Endodermal cell (in vitro differentiated cells): Measurements from ENCODE around the gene INTU. TPM values are rescaled to one million over a fixed set of nuclear protein-coding genes. Genes with fewer than 3 reads are reported as not detected.

Experiments
- DNase-seq: peaks from one replicate; pipeline ENCODE4 v3.0.0-alpha.2; 2017
- H3K27ac ChIP-seq: 2 replicates; pipeline ENCODE4 v1.5.1; 2013; ENCODE audit warnings: mild to moderate bottlenecking, low read depth, low read length, moderate library complexity
- H3K27me3 ChIP-seq: 2 replicates; pipeline ENCODE4 v1.6.1; 2013; ENCODE audit warnings: mild to moderate bottlenecking, low read length, moderate library complexity; ENCODE audit not compliant: insufficient read depth, control insufficient read depth, poor library complexity, severe bottlenecking
- H3K36me3 ChIP-seq: 2 replicates; pipeline ENCODE4 v1.7.0; 2013; ENCODE audit warnings: mild to moderate bottlenecking, low read length, moderate library complexity; ENCODE audit not compliant: control insufficient read depth, insufficient read depth
- H3K4me1 ChIP-seq: one replicate; pipeline ENCODE4 v1.7.0; 2013; ENCODE audit warnings: low read length; ENCODE audit not compliant: control insufficient read depth, insufficient read depth
- H3K4me3 ChIP-seq: 2 replicates; pipeline ENCODE4 v1.5.1; 2013; ENCODE audit warnings: mild to moderate bottlenecking, low read length, moderate library complexity
- H3K9ac ChIP-seq: 2 replicates; pipeline ENCODE4 v1.6.1; 2013; ENCODE audit warnings: mild to moderate bottlenecking, low read length, moderate library complexity; ENCODE audit not compliant: poor library complexity, severe bottlenecking; ENCODE audit errors: extremely low read depth
- H3K9me3 ChIP-seq: 2 replicates; pipeline ENCODE4 v1.6.1; 2013; ENCODE audit warnings: mild to moderate bottlenecking, low read length, moderate library complexity; ENCODE audit not compliant: control insufficient read depth
- H3K27ac Mint-ChIP-seq: 2 replicates; pipeline ENCODE4 v1.8.0; 2020; ENCODE audit warnings: mixed read lengths
- H3K27me3 Mint-ChIP-seq: 2 replicates; pipeline ENCODE4 v1.8.0; 2021; ENCODE audit warnings: mild to moderate bottlenecking, mixed read lengths; ENCODE audit not compliant: insufficient read depth
- H3K36me3 Mint-ChIP-seq: 2 replicates; pipeline ENCODE4 v1.8.0; 2020; ENCODE audit warnings: low read depth, mixed read lengths
- H3K4me1 Mint-ChIP-seq: 2 replicates; pipeline ENCODE4 v1.8.0; 2020; ENCODE audit warnings: mixed read lengths
- H3K4me3 Mint-ChIP-seq: 2 replicates; pipeline ENCODE4 v1.8.0; 2020; ENCODE audit warnings: mild to moderate bottlenecking, moderate library complexity, mixed read lengths
- H3K9me3 Mint-ChIP-seq: 2 replicates; pipeline ENCODE4 v1.8.0; 2020; ENCODE audit warnings: mild to moderate bottlenecking, mixed read lengths
- WGBS, 2 experiments: methylation state at CpG; one replicate each; pipeline versions ENCODE4 v1.1.5 to v1.1.7; 2013; ENCODE audit warnings: missing lambda C conversion rate in 2 of 2, mixed read lengths in 1 of 2; ENCODE audit not compliant: insufficient coverage in 1 of 2, insufficient read length in 1 of 2; 5-methylcytosine and 5-hydroxymethylcytosine counted together
- total RNA-seq, 2 donors: library from RNA; stranded (reverse); fragmentation: NEBNext Ultra II Directional in 1 of 2; extraction: Animal tissue kit (Norgen Biotek cat#: 25700) in 1 of 2; gene quantifications; 2 replicates in 1 of 2; 3 replicates in 1 of 2; pipeline ENCODE4 v1.2.1, GENCODE V29; 2021
- TF ChIP-seq, protein P1 (sequence below): fragments of 200-600 bp; sonication (generic); conservative IDR thresholded peaks from 2 replicates; pipeline ENCODE4 v1.5.0; 2021; ENCODE audit warnings: antibody characterized with exemption, mild to moderate bottlenecking

The INTU gene
- total RNA-seq, 2 donors from 2014 or later: 20.5 to 31.3 TPM

DNA sequence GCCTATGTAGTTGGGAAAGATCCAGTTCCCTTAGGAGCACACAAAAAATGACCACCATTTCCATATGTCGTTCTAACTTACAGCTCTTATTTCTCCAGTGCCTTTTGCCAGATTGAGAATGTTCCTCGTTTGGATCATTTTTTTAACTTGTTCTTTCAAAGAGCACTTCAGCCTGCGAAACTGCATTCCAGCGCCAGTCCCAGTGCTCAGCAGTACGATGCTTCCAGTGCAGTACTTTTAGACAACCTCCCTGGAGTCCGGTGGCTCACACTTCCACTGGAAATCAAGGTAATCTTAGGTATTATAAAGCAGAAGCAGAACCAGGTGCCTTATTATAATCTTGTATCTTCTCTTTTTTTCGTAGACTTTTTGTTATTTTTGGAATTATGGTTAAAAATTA, 54.8 kb downstream of the INTU start:
- peaks cover 44% of the 10 kb centered on the region for H3K36me3 Mint-ChIP-seq

DNA sequence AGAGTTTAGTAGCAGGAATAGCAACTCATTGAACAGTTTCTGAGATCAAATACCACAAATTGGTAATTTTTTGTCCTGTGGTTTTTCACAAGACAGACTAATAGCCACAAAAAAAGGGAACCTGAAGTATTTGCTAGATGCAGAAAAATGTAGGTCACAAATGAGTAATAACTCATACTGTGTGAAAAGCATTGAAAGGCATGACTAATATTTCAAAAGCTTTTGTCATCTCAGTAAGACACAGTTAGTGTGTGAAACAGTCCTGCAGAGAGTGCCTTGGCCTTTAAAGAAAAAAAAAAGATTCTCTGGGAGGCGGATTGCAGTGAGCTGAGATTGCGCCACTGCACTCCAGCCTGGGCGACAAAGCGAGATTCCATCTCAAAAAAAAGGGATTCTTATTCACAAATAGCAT, 66.0 kb downstream of the INTU start:
- Histone ChIP-seq H3K4me1 (no peaks in the 10 kb centered on the region), H3K4me3 (no peak overlapping the region), H3K27me3 (no peaks in the 10 kb centered on the region), H3K36me3 (peaks cover 22% of the 10 kb centered on the region), H3K9me3 (peaks cover 6% of the 10 kb centered on the region), H3K27ac (peak overlapping the region; percentile 84), H3K9ac (no peak overlapping the region)
- peaks cover 4% of the 10 kb centered on the region for H3K9me3 Mint-ChIP-seq
- WGBS, 2 experiments: 96% methylated on average over 4 of the region's 4 CpGs; no CpG with 5 or more reads in 1 of the 2 experiments
- no peak overlapping the region for H3K27ac Mint-ChIP-seq
- H3K4me1 Mint-ChIP-seq: no peaks in the 10 kb centered on the region
- peaks cover 17% of the 10 kb centered on the region for H3K36me3 Mint-ChIP-seq
- no peaks in the 10 kb centered on the region for H3K27me3 Mint-ChIP-seq
- no peak overlapping the region for H3K4me3 Mint-ChIP-seq
- DNase-seq: no peak
- TF ChIP-seq, protein P1, sequence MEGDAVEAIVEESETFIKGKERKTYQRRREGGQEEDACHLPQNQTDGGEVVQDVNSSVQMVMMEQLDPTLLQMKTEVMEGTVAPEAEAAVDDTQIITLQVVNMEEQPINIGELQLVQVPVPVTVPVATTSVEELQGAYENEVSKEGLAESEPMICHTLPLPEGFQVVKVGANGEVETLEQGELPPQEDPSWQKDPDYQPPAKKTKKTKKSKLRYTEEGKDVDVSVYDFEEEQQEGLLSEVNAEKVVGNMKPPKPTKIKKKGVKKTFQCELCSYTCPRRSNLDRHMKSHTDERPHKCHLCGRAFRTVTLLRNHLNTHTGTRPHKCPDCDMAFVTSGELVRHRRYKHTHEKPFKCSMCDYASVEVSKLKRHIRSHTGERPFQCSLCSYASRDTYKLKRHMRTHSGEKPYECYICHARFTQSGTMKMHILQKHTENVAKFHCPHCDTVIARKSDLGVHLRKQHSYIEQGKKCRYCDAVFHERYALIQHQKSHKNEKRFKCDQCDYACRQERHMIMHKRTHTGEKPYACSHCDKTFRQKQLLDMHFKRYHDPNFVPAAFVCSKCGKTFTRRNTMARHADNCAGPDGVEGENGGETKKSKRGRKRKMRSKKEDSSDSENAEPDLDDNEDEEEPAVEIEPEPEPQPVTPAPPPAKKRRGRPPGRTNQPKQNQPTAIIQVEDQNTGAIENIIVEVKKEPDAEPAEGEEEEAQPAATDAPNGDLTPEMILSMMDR: no peak

More for the DNA sequence above, 54.8 kb downstream of the INTU start:
- TF ChIP-seq, protein P1: no peak
- Histone ChIP-seq H3K27me3 (no peaks in the 10 kb centered on the region), H3K4me3 (no peak overlapping the region), H3K9me3 (no peaks in the 10 kb centered on the region), H3K4me1 (no peaks in the 10 kb centered on the region), H3K27ac (no peak overlapping the region), H3K9ac (no peak overlapping the region), H3K36me3 (peaks cover 29% of the 10 kb centered on the region)
- Mint-ChIP-seq H3K4me3 (no peak overlapping the region), H3K4me1 (no peaks in the 10 kb centered on the region), H3K9me3 (no peaks in the 10 kb centered on the region), H3K27me3 (no peaks in the 10 kb centered on the region), H3K27ac (peak overlapping the region; percentile 69)
- WGBS, 2 experiments: 90 to 98% methylated on average over 6 to 7 of the region's 7 CpGs
- no peak for DNase-seq

DNA sequence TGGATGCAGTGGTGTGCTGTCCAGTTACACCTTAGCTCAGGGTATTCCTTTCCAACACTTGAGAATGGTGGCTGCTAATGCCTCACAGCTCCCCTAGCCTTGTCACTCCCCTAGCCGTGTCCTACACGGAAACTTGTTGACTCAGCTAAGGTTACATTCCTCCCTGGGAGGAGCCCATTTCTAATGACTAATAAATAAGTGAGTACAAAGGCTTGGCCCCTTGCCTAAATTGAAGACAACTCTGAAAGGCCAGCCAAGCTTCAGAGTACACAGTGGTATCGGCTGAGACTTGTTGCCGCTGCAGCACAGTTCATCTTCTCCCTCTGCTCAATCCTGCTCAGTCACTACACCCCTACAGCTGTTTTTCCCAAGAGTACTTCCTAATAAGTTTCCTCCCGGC, 76.2 kb downstream of the INTU start:
- Mint-ChIP-seq H3K27ac (peak overlapping the region; percentile 56), H3K36me3 (peaks cover 51% of the 10 kb centered on the region), H3K4me1 (no peaks in the 10 kb centered on the region), H3K9me3 (peaks cover 9% of the 10 kb centered on the region), H3K4me3 (no peak overlapping the region), H3K27me3 (no peaks in the 10 kb centered on the region)
- TF ChIP-seq, protein P1: no peak
- 88 to 92% methylated on average over 2 to 5 of the region's 5 CpGs for WGBS, 2 experiments
- H3K9me3 ChIP-seq: peaks cover 13% of the 10 kb centered on the region
- H3K4me3 ChIP-seq: no peak overlapping the region
- no peak overlapping the region for H3K9ac ChIP-seq
- no peaks in the 10 kb centered on the region for H3K27me3 ChIP-seq
- H3K36me3 ChIP-seq: peaks cover 62% of the 10 kb centered on the region
- no peaks in the 10 kb centered on the region for H3K4me1 ChIP-seq
- DNase-seq: no peak
- no peak overlapping the region for H3K27ac ChIP-seq
